ENCODE data around the gene FKBP3. TPM values are rescaled to one million over a fixed set of nuclear protein-coding genes. Genes with fewer than 3 reads are reported as not detected.

The FKBP3 gene
- total RNA-seq, 1 experiment from 2014 or later = 53.5 TPM

DNA sequence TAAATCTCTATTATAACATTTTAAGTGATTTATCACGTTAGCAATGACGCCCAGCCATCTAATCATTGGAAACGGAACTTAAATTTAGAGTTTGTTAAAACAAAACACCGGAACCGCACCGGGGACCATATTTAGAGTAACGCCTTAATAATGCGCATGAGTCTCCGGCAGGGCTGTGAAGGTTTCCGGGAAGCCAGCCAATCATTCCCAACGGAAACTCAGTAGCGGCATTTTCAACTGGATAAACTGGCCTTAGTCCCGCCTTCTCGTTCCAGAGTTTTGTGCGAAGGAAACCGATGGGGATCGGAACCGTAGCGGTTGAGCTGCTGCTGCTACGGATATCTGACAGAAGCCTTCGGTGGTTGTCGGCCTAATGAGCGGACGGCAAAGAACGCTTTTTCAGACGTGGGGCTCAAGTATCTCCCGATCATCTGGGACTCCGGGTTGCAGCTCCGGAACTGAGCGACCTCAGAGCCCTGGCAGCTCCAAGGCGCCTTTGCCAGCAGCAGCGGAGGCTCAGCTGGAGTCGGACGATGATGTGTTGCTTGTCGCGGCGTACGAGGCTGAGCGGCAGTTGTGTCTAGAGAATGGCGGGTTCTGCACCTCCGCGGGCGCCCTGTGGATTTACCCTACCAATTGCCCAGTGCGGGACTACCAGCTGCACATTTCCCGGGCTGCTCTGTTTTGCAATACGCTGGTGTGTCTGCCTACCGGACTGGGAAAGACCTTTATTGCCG is 1.5 kb upstream of the FKBP3 start, which contains the start of gene FANCM:
TSS of gene FANCM (plus strand) at position 272 of the 737 bp plus-strand sequence. CDS start at position 374, 102 bp downstream.
- peak; percentile 86 to 92 for DNase-seq
- Histone ChIP-seq H3K4me3 (peak within 1 kb of the TSS; percentile 94), H2AFZ (peak within 1 kb of the TSS; percentile 92), H3K9me3 (ENCODE audit: insufficient read depth, low read depth) (no peaks in the 10 kb centered on the region), H4K20me1 (ENCODE audit: insufficient read depth) (0 out of 2 replicates have a peak, but pooled peaks cover 3% of the 10 kb centered on the region), H3K36me3 (ENCODE audit: low read depth) (no peaks in the 10 kb centered on the region), H3K4me1 (replicated peaks; ENCODE audit: insufficient read depth) (peaks cover 27% of the 10 kb centered on the region), H3K9me2 (ENCODE audit: insufficient read depth) (no peaks in the 10 kb centered on the region), H3K79me2 (ENCODE audit: low read depth) (peaks cover 73% of the 10 kb centered on the region), H3F3A (ENCODE audit: insufficient read depth, low read depth) (peaks cover 7% of the 10 kb centered on the region; the same call in 1 of the 2 replicates), H3K27me3 (ENCODE audit: insufficient read depth, low read depth) (no peaks in the 10 kb centered on the region), H3K4me2 (peak within 1 kb of the TSS; percentile 89), H3K27ac (peak within 1 kb of the TSS; percentile 72)
- TF ChIP-seq, protein P1, sequence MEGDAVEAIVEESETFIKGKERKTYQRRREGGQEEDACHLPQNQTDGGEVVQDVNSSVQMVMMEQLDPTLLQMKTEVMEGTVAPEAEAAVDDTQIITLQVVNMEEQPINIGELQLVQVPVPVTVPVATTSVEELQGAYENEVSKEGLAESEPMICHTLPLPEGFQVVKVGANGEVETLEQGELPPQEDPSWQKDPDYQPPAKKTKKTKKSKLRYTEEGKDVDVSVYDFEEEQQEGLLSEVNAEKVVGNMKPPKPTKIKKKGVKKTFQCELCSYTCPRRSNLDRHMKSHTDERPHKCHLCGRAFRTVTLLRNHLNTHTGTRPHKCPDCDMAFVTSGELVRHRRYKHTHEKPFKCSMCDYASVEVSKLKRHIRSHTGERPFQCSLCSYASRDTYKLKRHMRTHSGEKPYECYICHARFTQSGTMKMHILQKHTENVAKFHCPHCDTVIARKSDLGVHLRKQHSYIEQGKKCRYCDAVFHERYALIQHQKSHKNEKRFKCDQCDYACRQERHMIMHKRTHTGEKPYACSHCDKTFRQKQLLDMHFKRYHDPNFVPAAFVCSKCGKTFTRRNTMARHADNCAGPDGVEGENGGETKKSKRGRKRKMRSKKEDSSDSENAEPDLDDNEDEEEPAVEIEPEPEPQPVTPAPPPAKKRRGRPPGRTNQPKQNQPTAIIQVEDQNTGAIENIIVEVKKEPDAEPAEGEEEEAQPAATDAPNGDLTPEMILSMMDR (conservative IDR thresholded peaks at IDR 0.05) = no peak
- TF ChIP-seq EZH2 (IDR thresholded peaks at IDR 0.05; ENCODE audit: low read depth) = no peak
- CTCF ChIA-PET = no interaction called here
- POLR2A ChIA-PET (ENCODE audit: unreplicated experiment) = no interaction called here
- intact Hi-C loops (cut with micrococcal nuclease; ENCODE audit: unreplicated experiment) = no loop called here
- TSS peak; percentile 43 for BruUV-seq (replicated peaks)

DNA sequence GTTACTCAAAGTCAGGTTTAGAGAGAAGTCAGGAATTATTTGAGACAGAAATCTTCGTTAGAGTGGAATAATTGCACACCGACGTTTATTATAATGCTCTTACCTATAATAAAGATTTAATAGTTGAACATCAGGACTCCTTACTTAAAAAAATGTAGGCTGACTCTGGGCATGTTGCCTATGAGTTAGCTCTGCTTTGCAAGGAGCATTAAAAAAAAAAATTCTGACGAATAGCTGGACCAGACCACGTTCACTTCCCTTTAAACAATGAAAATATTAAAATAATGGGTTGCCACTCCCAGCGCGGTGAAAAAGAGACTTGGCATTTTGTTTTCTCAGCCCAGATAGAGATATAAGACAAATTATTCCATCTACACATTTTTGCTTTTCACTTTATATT is 875 bp upstream of the FKBP3 start:
- no TSS peak for BruUV-seq (replicated peaks)
- Histone ChIP-seq H3K4me1 (replicated peaks; ENCODE audit: insufficient read depth) (peaks cover 27% of the 10 kb centered on the region), H3K79me2 (ENCODE audit: low read depth) (peaks cover 66% of the 10 kb centered on the region), H3K27ac (peak overlapping the region; percentile 72), H4K20me1 (ENCODE audit: insufficient read depth) (0 out of 2 replicates have a peak, but pooled peaks cover 3% of the 10 kb centered on the region), H3K9me3 (ENCODE audit: insufficient read depth, low read depth) (no peaks in the 10 kb centered on the region), H3F3A (ENCODE audit: insufficient read depth, low read depth) (peaks cover 7% of the 10 kb centered on the region; the same call in 1 of the 2 replicates), H3K4me3 (peak overlapping the region; percentile 94), H3K4me2 (peak overlapping the region; percentile 89), H3K27me3 (ENCODE audit: insufficient read depth, low read depth) (no peaks in the 10 kb centered on the region), H3K9me2 (ENCODE audit: insufficient read depth) (no peaks in the 10 kb centered on the region), H3K36me3 (ENCODE audit: low read depth) (no peaks in the 10 kb centered on the region), H2AFZ (peak overlapping the region; percentile 92)
- DNase-seq = peak in 1 of 2 experiments; percentile 37
- POLR2A ChIA-PET (ENCODE audit: unreplicated experiment) = interaction anchor here (0.6 kb wide), 1 partner anchor 109 kb away, joined by 7 read pairs; no protein-coding TSS in a partner anchor
- TF ChIP-seq, protein P1 (conservative IDR thresholded peaks at IDR 0.05) = no peak
- no peak for TF ChIP-seq EZH2 (IDR thresholded peaks at IDR 0.05; ENCODE audit: low read depth)
- CTCF ChIA-PET = no interaction called here
- intact Hi-C loops (cut with micrococcal nuclease; ENCODE audit: unreplicated experiment) = no loop called here

DNA sequence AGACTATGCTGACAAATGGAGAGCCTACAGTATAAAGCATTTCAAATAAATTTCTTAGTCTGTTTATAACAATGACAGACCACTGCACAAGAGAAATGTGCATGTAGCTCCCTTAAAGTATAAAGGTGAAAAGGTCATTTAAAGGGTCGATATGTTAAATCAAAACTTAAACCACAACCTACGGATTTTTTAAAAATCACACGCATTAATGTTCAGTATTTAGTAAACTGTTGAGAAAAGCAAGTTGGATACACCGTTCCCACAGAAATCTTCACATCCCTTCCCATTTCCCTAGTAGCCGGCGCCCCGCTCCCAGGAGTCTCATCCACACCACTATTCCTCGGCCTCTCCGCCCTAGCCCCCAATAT is 614 bp downstream of the FKBP3 start:
- H2AFZ ChIP-seq = peak overlapping the region; percentile 96

More for the DNA sequence above, 614 bp downstream of the FKBP3 start:
- Histone ChIP-seq H3K79me2 (ENCODE audit: low read depth) (peaks cover 51% of the 10 kb centered on the region), H3K9me2 (ENCODE audit: insufficient read depth) (no peaks in the 10 kb centered on the region), H3K4me3 (peak overlapping the region; percentile 94), H3K4me2 (peak overlapping the region; percentile 89), H3F3A (ENCODE audit: insufficient read depth, low read depth) (peaks cover 7% of the 10 kb centered on the region; the same call in 1 of the 2 replicates), H3K27ac (peak overlapping the region; percentile 48), H3K4me1 (replicated peaks; ENCODE audit: insufficient read depth) (peaks cover 26% of the 10 kb centered on the region), H3K36me3 (ENCODE audit: low read depth) (peaks cover 7% of the 10 kb centered on the region; the same call in 1 of the 2 replicates), H4K20me1 (ENCODE audit: insufficient read depth) (0 out of 2 replicates have a peak, but pooled peaks cover 3% of the 10 kb centered on the region), H3K9me3 (ENCODE audit: insufficient read depth, low read depth) (no peaks in the 10 kb centered on the region), H3K27me3 (ENCODE audit: insufficient read depth, low read depth) (no peaks in the 10 kb centered on the region)
- intact Hi-C loops (cut with micrococcal nuclease; ENCODE audit: unreplicated experiment) = loop anchor here (1.0 to 5.0 kb wide), 3 partner anchors 120 to 236 kb away; partner anchors contain the start of genes MIS18BP1 and TOGARAM1
- ChIA-PET POLR2A (ENCODE audit: unreplicated experiment) (interaction anchor here (0.5 kb wide), 1 partner anchor 17 kb away, joined by 12 read pairs; no protein-coding TSS in a partner anchor), CTCF (no interaction called here)
- no peak for DNase-seq
- BruUV-seq (replicated peaks) = no TSS peak
- TF ChIP-seq EZH2 (IDR thresholded peaks at IDR 0.05; ENCODE audit: low read depth) = no peak
- TF ChIP-seq, protein P1 (conservative IDR thresholded peaks at IDR 0.05) = no peak
